ENCODE data around the gene SGMS1. TPM values are rescaled to one million over a fixed set of nuclear protein-coding genes. Genes with fewer than 3 reads are reported as not detected.

Gene SGMS1
- total and polyA plus RNA-seq, 2 experiments from 2014 or later = 15.0 to 34.7 TPM

GRCh38 chr10:50310560-50311174 is 313.1 kb downstream of the SGMS1 start:
- Mint-ChIP-seq H3K9me3 (no peaks in the 10 kb centered on the region; the same call in 2 of the 3 replicates), H3K36me3 (ENCODE audit: low read depth) (peaks cover 13% of the 10 kb centered on the region; the same call in 2 of the 3 replicates), H3K27me3 (ENCODE audit: insufficient read depth, low read depth, poor library complexity) (peaks cover 1% of the 10 kb centered on the region), H3K4me1 (no peaks in the 10 kb centered on the region; the same call in 2 of the 3 replicates), H3K4me3 (no peak overlapping the region), H3K27ac (0 out of 2 replicates have a peak overlapping the region, but pooled peaks have one; percentile 61)
- no peak overlapping the region for H3K4me3 ChIP-seq
- H3K27me3 ChIP-seq (ENCODE audit: insufficient read depth) = no peaks in the 10 kb centered on the region
- H3K27ac ChIP-seq (ENCODE audit: low read depth) = no peak overlapping the region
- no peaks in the 10 kb centered on the region for H3K9me2 ChIP-seq (ENCODE audit: insufficient read depth)
- peak; percentile 76 for DNase-seq (ENCODE audit: low spot score)
- H2AFZ ChIP-seq = no peak overlapping the region
- no peaks in the 10 kb centered on the region for H4K20me1 ChIP-seq (replicated peaks; ENCODE audit: insufficient read depth)
- H3K79me2 ChIP-seq (replicated peaks; ENCODE audit: insufficient read depth) = no peaks in the 10 kb centered on the region
- H3K4me2 ChIP-seq = no peak overlapping the region
- TF ChIP-seq ZNF114 (CRISPR knock-in tag; IDR thresholded peaks at IDR 0.05) (no peak), CTCF (conservative IDR thresholded peaks at IDR 0.05; ENCODE audit: low read depth in 2 of 2) (peak; percentile 65 to 68)
- H3F3A ChIP-seq (replicated peaks; ENCODE audit: low read depth) = no peaks in the 10 kb centered on the region
- H3K36me3 ChIP-seq (ENCODE audit: insufficient read depth) = peaks cover 8% of the 10 kb centered on the region; the same call in 1 of the 2 replicates
- H3K4me1 ChIP-seq (ENCODE audit: insufficient read depth) = no peaks in the 10 kb centered on the region
- peak; percentile 99 for ATAC-seq

GRCh38 chr10:50309342-50309741 is 314.4 kb downstream of the SGMS1 start:
- DNase-seq (ENCODE audit: low spot score) = no peak
- Mint-ChIP-seq H3K27me3 (ENCODE audit: insufficient read depth, low read depth, poor library complexity) (peaks cover 1% of the 10 kb centered on the region), H3K4me1 (no peaks in the 10 kb centered on the region; the same call in 2 of the 3 replicates), H3K36me3 (ENCODE audit: low read depth) (peaks cover 13% of the 10 kb centered on the region; the same call in 2 of the 3 replicates), H3K9me3 (no peaks in the 10 kb centered on the region; the same call in 2 of the 3 replicates), H3K4me3 (no peak overlapping the region), H3K27ac (no peak overlapping the region)
- Histone ChIP-seq H3K27me3 (ENCODE audit: insufficient read depth) (no peaks in the 10 kb centered on the region), H3K9me2 (ENCODE audit: insufficient read depth) (no peaks in the 10 kb centered on the region), H3K79me2 (replicated peaks; ENCODE audit: insufficient read depth) (no peaks in the 10 kb centered on the region), H3K4me1 (ENCODE audit: insufficient read depth) (no peaks in the 10 kb centered on the region), H3K4me3 (no peak overlapping the region), H4K20me1 (replicated peaks; ENCODE audit: insufficient read depth) (no peaks in the 10 kb centered on the region), H3K4me2 (no peak overlapping the region), H3K27ac (ENCODE audit: low read depth) (no peak overlapping the region), H3K36me3 (ENCODE audit: insufficient read depth) (peaks cover 8% of the 10 kb centered on the region; the same call in 1 of the 2 replicates), H3F3A (replicated peaks; ENCODE audit: low read depth) (no peaks in the 10 kb centered on the region), H2AFZ (no peak overlapping the region)
- ATAC-seq = no peak
- TF ChIP-seq EZH2 (IDR thresholded peaks at IDR 0.05; ENCODE audit: low read depth, unreplicated experiment) (no peak), JUNB (IDR thresholded peaks at IDR 0.05; ENCODE audit: unreplicated experiment) (no peak), EZH2phosphoT487 (IDR thresholded peaks at IDR 0.05; ENCODE audit: unreplicated experiment) (no peak), REST (IDR thresholded peaks at IDR 0.05; ENCODE audit: unreplicated experiment) (no peak), STAT1 (IDR thresholded peaks at IDR 0.05; ENCODE audit: unreplicated experiment) (no peak), ZNF462 (CRISPR knock-in tag; IDR thresholded peaks at IDR 0.05) (no peak), ZNF114 (CRISPR knock-in tag; IDR thresholded peaks at IDR 0.05) (no peak), POLR2AphosphoS5 (IDR thresholded peaks at IDR 0.05; ENCODE audit: low read depth) (no peak), NANOG (IDR thresholded peaks at IDR 0.05; ENCODE audit: borderline replicate concordance) (no peak)
